Measurements from ENCODE around the gene DCXR. TPM values are rescaled to one million over a fixed set of nuclear protein-coding genes. Genes with fewer than 3 reads are reported as not detected.

DCXR gene
- polyA plus RNA-seq, 12 donors, result 26.8 to 54.2 (median 34.6) TPM; not detected in 1

GRCh38 chr17:82013341-82013740 lies 24.2 kb downstream of the DCXR start:
- DNase-seq, result no peak

- DNase-seq, result no peak
Observed at GRCh38 chr17:82012640-82013295, 24.7 kb downstream of the DCXR start.

- no peak for DNase-seq
Observed at GRCh38 chr17:82012261-82012639, 25.2 kb downstream of the DCXR start.

GRCh38 chr17:82011617-82012187 lies 25.8 kb downstream of the DCXR start:
- no peak for DNase-seq

GRCh38 chr17:82010575-82011525 lies 26.6 kb downstream of the DCXR start:
- no peak for DNase-seq

GRCh38 chr17:82009413-82009812 lies 28.1 kb downstream of the DCXR start:
- DNase-seq, result no peak

- no peak for DNase-seq
Observed at GRCh38 chr17:82008941-82009405, 28.5 kb downstream of the DCXR start.

GRCh38 chr17:82008258-82008940 lies 29.1 kb downstream of the DCXR start:
- DNase-seq, result no peak

GRCh38 chr17:82007495-82008257 lies 29.8 kb downstream of the DCXR start:
- DNase-seq, result no peak

- DNase-seq, result no peak
Observed at GRCh38 chr17:82007228-82007494, 30.3 kb downstream of the DCXR start.

GRCh38 chr17:82006468-82007227 lies 30.8 kb downstream of the DCXR start:
- no peak for DNase-seq

- no peak for DNase-seq
Observed at GRCh38 chr17:82005701-82006348, 31.7 kb downstream of the DCXR start.

- DNase-seq, result no peak
Observed at GRCh38 chr17:82004517-82005455, 32.7 kb downstream of the DCXR start.

- DNase-seq, result no peak
Observed at GRCh38 chr17:82003411-82004381, 33.8 kb downstream of the DCXR start.

- DNase-seq, result no peak
Observed at GRCh38 chr17:82001571-82002056, 35.9 kb downstream of the DCXR start.

GRCh38 chr17:82000803-82001570 lies 36.5 kb downstream of the DCXR start:
- no peak for DNase-seq
